Parathyroid adenoma (tissue), 2 donors: ENCODE measurements around the gene RINT1.
"Not testable (repeated sequence)": the region's sequence is repeated elsewhere in the genome, so short reads cannot be mapped to it uniquely, and the experiment has no call there.

Source experiments
- H2AFZ ChIP-seq: fragments of 300-600 bp; sonication (generic); one replicate; pipeline ENCODE4 v1.7.0; 2017; ENCODE audit warnings: antibody characterized with exemption, mild to moderate bottlenecking
- H3K27ac ChIP-seq: fragments of 300-600 bp; sonication (generic); one replicate; pipeline ENCODE4 v1.7.0; 2017
- H3K27me3 ChIP-seq: fragments of 300-600 bp; sonication (generic); one replicate; pipeline ENCODE4 v1.7.0; 2017; ENCODE audit warnings: low read length; ENCODE audit not compliant: control insufficient read depth, insufficient read depth
- H3K36me3 ChIP-seq: fragments of 300-600 bp; sonication (generic); one replicate; pipeline ENCODE4 v1.7.0; 2017; ENCODE audit warnings: low read length; ENCODE audit not compliant: control insufficient read depth, insufficient read depth
- H3K4me1 ChIP-seq: fragments of 300-600 bp; sonication (generic); one replicate; pipeline ENCODE4 v1.7.0; 2017; ENCODE audit warnings: control low read depth
- H3K4me2 ChIP-seq: fragments of 300-600 bp; sonication (generic); one replicate; pipeline ENCODE4 v1.7.0; 2017; ENCODE audit warnings: low read length
- H3K4me3 ChIP-seq: fragments of 300-600 bp; sonication (generic); one replicate; pipeline ENCODE4 v1.7.0; 2017; ENCODE audit warnings: low read depth, low read length
- H3K79me2 ChIP-seq: fragments of 300-600 bp; sonication (generic); one replicate; pipeline ENCODE4 v1.7.0; 2017; ENCODE audit warnings: control low read depth
- H3K9ac ChIP-seq: fragments of 300-600 bp; sonication (generic); one replicate; pipeline ENCODE4 v1.7.0; 2017; ENCODE audit warnings: mild to moderate bottlenecking
- H3K9me3 ChIP-seq: fragments of 300-600 bp; sonication (generic); one replicate; pipeline ENCODE4 v1.7.0; 2017; ENCODE audit warnings: low read length; ENCODE audit not compliant: control insufficient read depth
- CTCF ChIP-seq: fragments of 300-600 bp; sonication (generic); IDR thresholded peaks from one replicate; pipeline ENCODE4 v1.7.0; 2017; ENCODE audit warnings: antibody characterized with exemption, mild to moderate bottlenecking
- donor health status: primary hyperparathyroidism.

Gene RINT1

DNA sequence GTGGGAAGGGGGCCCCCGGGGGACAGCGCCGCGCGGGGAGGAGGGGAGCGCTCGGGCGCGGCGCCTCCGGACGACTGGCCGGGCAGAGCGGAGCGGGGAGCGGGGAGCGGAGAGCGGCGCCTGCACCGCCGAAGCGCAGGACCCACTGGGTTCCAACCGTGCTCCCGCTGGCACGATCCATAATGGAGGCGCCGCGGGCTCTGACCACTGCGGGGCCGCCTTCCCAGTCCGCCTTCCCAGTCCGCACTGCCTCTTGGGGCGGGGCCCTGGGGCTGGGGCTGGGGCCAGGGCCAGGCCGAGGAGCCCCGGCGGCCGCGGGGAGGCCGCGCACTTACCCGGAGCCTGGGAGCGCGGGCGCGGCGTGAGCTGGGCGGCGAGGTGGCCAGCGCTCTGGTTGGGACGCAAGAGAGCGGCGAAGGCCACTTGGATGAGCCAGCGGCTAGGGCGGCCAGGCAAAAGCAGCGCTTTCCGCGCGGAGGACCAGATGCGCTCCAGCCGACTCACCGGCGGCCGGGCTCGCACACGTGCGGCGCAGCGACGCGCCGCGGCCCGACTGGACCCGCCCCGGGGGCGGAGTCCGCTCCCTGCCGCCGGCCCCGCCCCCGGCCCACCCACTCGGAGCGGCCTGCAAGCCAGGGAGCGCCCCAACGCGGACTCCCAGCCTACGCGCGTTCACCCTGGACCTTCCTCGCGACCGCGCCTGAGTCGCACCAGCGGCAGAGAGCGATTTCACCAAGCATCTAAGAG lies 10.1 kb upstream of the RINT1 start, which contains the start of gene PUS7:
Gene PUS7 (minus strand): TSS at position 555 of the 747 bp plus-strand sequence. CDS start 13,759 bp downstream, outside the sequence.
- Histone ChIP-seq H3K27me3 (no peaks in the 10 kb centered on the region), H3K36me3 (no peaks in the 10 kb centered on the region), H3K4me1 (peaks cover 12% of the 10 kb centered on the region), H3K9ac (peak within 1 kb of the TSS; percentile 92), H3K27ac (peak within 1 kb of the TSS; percentile 97), H3K4me3 (peak within 1 kb of the TSS; percentile 66), H3K4me2 (peak within 1 kb of the TSS; percentile 95), H2AFZ (peak within 1 kb of the TSS; percentile 100), H3K9me3 (no peaks in the 10 kb centered on the region), H3K79me2 (peaks cover 18% of the 10 kb centered on the region)
- TF ChIP-seq CTCF: no peak

DNA sequence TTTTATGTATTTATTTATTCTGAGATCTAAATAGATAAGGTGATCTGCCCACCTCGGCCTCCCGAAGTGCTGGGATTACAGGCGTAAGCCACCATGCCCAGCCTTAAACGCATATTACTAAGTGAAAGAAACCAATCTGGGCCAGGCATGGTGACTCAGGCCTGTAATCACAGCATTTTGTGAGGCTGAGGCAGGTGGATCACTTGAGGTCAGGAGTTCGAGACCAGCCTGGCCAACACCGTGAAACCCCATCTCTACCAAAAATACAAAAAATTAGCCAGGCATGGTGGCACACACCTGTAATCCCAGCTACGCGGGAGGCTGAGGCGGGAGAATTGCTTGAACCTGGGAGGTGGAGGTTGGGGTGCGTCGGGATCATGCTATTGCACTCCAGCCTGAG lies 7.6 kb upstream of the RINT1 start:
- not testable (repeated sequence) for H3K9ac ChIP-seq, H3K9me3 ChIP-seq, H2AFZ ChIP-seq, H3K4me3 ChIP-seq, H3K79me2 ChIP-seq, H3K27ac ChIP-seq, H3K36me3 ChIP-seq, H3K27me3 ChIP-seq, H3K4me2 ChIP-seq
- peaks cover 12% of the 10 kb centered on the region for H3K4me1 ChIP-seq

DNA sequence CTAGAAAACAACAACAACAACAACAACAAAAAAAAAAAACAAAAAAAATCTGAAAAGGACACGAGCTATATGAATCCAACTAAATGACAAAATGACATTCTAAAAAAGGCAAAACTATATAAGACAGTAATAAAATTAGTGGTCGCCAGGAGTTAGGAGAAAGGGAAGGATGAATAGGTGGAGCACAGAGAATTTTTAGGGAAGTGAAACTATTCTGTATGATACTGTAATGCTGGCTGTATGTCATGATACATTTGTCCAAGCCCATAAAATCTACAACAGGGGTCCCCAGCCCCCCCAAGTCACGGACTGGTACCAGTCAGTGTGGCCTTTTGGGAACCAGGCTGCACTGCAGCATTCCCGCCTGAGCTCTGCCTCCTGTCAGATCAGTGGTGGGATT lies 7.2 kb upstream of the RINT1 start:
- H3K9ac ChIP-seq: no peak overlapping the region
- peaks cover 12% of the 10 kb centered on the region for H3K4me1 ChIP-seq
- no peak overlapping the region for H3K27ac ChIP-seq
- H3K27me3 ChIP-seq: no peaks in the 10 kb centered on the region
- no peak overlapping the region for H2AFZ ChIP-seq
- TF ChIP-seq CTCF: no peak
- H3K36me3 ChIP-seq: no peaks in the 10 kb centered on the region
- no peak overlapping the region for H3K4me3 ChIP-seq
- peaks cover 1% of the 10 kb centered on the region for H3K79me2 ChIP-seq
- no peak overlapping the region for H3K4me2 ChIP-seq
- no peaks in the 10 kb centered on the region for H3K9me3 ChIP-seq

DNA sequence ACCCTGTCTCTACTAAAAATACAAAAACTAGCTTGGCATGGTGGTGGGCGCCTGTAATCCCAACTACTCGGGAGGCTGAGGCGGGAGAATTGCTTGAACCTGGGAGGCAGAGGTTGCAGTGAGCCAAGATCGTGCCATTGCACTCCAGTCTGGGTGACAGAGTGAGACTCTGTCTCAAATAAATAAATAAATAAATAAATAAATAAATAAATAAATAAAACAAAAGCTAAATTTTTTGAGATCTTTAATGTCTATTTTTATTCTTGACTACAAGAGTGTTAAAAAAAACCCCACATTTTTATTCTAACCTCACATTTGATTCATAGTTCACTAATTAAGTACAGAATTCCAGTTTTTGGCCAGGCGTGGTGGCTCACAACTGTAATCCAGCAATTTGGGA lies 4.3 kb upstream of the RINT1 start:
- H3K4me3 ChIP-seq, H3K4me1 ChIP-seq, H3K9me3 ChIP-seq, H2AFZ ChIP-seq, H3K4me2 ChIP-seq, H3K36me3 ChIP-seq, H3K27ac ChIP-seq, H3K27me3 ChIP-seq, H3K79me2 ChIP-seq, H3K9ac ChIP-seq: not testable (repeated sequence)

DNA sequence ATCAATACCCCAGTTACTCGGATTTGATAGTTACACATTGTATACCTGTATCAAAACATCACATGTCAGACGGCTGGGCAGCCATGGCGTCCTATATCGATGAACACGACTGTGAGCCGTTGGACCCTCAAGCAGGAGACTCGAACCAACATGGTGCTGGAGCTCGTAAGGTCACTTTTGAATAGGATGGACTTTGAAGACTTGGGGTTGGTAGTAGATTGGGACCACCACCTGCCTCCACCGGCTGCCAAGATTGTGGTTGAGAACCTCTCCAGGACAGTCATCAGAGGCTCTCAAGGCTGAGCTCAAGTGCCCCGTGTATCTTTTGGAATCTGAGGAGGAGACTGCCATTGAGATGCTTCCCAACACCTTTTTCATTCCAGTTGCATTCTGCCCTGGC lies 1.9 kb upstream of the RINT1 start:
- no peaks in the 10 kb centered on the region for H3K9me3 ChIP-seq
- H3K27ac ChIP-seq: no peak overlapping the region
- no peak for TF ChIP-seq CTCF
- no peak overlapping the region for H2AFZ ChIP-seq
- H3K36me3 ChIP-seq: no peaks in the 10 kb centered on the region
- no peak overlapping the region for H3K4me2 ChIP-seq
- no peak overlapping the region for H3K4me3 ChIP-seq
- peaks cover 8% of the 10 kb centered on the region for H3K79me2 ChIP-seq
- no peak overlapping the region for H3K9ac ChIP-seq
- peaks cover 6% of the 10 kb centered on the region for H3K4me1 ChIP-seq
- no peaks in the 10 kb centered on the region for H3K27me3 ChIP-seq

DNA sequence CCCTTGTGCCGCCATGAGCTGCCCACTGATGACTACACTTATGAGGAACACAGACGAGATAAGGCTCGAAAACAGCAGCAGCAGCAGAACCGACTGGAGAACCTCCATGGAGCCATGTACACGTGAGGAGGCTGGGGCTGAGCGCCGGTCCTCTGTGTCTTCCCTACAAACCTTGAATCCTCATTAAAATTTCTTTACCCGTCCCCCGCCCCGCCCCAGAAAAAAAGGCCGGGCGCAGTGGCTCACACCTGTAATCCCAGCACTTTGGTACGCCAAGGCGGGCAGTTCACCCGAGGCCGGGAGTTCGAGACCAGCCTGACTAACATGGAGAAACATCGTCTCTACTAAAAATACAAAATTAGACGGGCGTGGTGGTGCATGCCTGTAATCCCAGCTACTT lies 1.5 kb upstream of the RINT1 start:
- H3K27me3 ChIP-seq: no peaks in the 10 kb centered on the region
- no peak overlapping the region for H3K27ac ChIP-seq
- peaks cover 10% of the 10 kb centered on the region for H3K79me2 ChIP-seq
- H3K4me2 ChIP-seq: no peak overlapping the region
- H3K4me3 ChIP-seq: no peak overlapping the region
- H3K9me3 ChIP-seq: no peaks in the 10 kb centered on the region
- no peak overlapping the region for H3K9ac ChIP-seq
- no peak for TF ChIP-seq CTCF
- H3K4me1 ChIP-seq: peaks cover 6% of the 10 kb centered on the region
- H3K36me3 ChIP-seq: no peaks in the 10 kb centered on the region
- no peak overlapping the region for H2AFZ ChIP-seq
